Measurements from ENCODE around the gene TGFBR2.

The TGFBR2 gene

GRCh38 chr3:30625541-30626438, 19.4 kb downstream of the TGFBR2 start:
- TF ChIP-seq, protein P1, sequence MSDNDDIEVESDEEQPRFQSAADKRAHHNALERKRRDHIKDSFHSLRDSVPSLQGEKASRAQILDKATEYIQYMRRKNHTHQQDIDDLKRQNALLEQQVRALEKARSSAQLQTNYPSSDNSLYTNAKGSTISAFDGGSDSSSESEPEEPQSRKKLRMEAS (IDR thresholded peaks at IDR 0.05): no peak
- no peak for TF ChIP-seq TCF12 (IDR thresholded peaks at IDR 0.05; ENCODE audit: low read depth)
- TF ChIP-seq NFIC (IDR thresholded peaks at IDR 0.05): no peak
- no peak for TF ChIP-seq CEBPB (IDR thresholded peaks at IDR 0.05)
- TF ChIP-seq RAD21 (IDR thresholded peaks at IDR 0.05; ENCODE audit: low read depth): no peak
- TF ChIP-seq REST (IDR thresholded peaks at IDR 0.05; ENCODE audit: low read depth): 0 out of 2 replicates have a peak, but pooled peaks have one; percentile 5
- TF ChIP-seq YY1 (IDR thresholded peaks at IDR 0.05; ENCODE audit: low read depth): no peak

DNA sequence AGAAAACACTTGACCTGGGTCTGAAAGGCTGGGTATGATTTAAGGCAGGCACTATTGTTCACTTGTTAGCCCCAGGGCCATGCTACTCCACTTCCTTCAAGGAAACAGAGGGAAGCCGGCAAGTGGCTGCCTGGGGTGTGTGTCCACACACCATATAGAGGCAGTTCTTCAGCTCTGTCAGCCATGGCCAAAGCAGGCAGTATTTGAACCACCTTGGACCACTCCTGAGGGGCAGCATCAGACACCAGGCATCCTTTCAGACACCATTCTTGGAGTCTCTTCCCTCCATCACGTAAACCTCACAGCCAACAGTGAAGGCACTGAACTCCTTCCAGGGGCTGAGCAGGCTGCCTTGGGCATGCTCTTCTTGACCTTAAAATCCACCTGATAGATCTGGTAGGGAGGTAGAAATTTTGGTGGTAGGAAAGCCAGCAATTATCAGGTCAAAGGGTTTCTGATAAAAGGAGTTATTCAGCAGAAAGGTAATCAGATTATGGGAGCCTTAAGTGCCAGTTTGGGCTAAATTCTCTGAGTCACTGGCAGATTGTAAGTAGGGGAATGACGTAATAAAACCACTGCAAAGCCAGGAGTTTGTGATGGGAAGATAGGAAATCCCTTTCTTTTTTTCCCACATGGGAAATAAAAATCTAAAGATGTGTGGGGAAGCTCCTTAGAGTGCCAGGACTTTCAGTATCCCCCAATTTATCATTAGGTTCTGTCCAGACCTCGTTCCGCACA, 20.2 kb downstream of the TGFBR2 start:
- TF ChIP-seq CREB1 (IDR thresholded peaks at IDR 0.05; ENCODE audit: low read depth) (no peak), USF1 (IDR thresholded peaks at IDR 0.05) (no peak), ZBTB7A (IDR thresholded peaks at IDR 0.05; ENCODE audit: low read depth) (no peak), YY1 (IDR thresholded peaks at IDR 0.05; ENCODE audit: low read depth) (no peak), CEBPB (IDR thresholded peaks at IDR 0.05) (no peak), EGR1 (IDR thresholded peaks at IDR 0.05) (no peak), NFIC (IDR thresholded peaks at IDR 0.05) (no peak), TCF12 (IDR thresholded peaks at IDR 0.05; ENCODE audit: low read depth) (no peak), TEAD4 (IDR thresholded peaks at IDR 0.05) (no peak), REST (IDR thresholded peaks at IDR 0.05; ENCODE audit: low read depth) (no peak), TAF1 (IDR thresholded peaks at IDR 0.05; ENCODE audit: low read depth) (no peak), RAD21 (IDR thresholded peaks at IDR 0.05; ENCODE audit: low read depth) (no peak), FOXM1 (IDR thresholded peaks at IDR 0.05; ENCODE audit: borderline replicate concordance, low read depth) (no peak)

DNA sequence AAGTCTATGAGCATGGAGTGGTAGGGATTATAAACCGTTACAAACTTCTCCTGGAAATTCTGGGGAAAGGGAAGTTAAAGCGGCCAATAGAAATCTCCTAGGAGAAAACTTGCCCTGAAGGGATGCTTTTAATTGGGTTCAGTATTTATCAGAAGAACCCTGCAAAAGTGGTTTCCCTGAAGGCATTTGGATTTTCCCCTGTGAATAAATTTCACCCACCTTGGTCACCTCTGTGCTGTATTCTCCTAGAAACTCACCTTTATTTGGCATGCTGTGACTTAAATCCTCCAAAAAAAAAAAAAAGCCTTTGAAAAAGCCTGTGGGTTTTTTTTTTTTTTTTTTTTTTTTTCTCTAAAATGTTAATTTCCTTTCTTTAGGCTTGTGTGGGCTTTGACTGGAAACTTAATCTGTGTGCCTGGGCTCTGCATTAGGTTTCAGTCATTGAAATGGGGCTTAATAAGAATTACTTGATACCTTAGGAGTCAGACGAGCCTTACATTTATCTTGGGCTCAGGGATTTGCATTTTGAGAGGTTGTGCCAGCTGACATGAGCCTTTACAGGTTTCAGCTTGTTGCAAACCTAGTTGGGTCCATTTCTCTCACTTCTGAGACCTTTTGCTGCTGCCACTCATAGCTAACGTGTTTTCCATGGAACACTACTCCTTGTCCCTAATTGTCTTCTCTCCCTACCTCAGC, 22.0 kb downstream of the TGFBR2 start:
- no peak for TF ChIP-seq RAD21 (IDR thresholded peaks at IDR 0.05; ENCODE audit: low read depth)
- TF ChIP-seq CEBPB (IDR thresholded peaks at IDR 0.05): no peak
- no peak for TF ChIP-seq EGR1 (IDR thresholded peaks at IDR 0.05)
- no peak for TF ChIP-seq YY1 (IDR thresholded peaks at IDR 0.05; ENCODE audit: low read depth)

GRCh38 chr3:30628901-30629590, 22.6 kb downstream of the TGFBR2 start:
- peak; percentile 21; the same call in 1 of the 2 replicates for TF ChIP-seq RAD21 (IDR thresholded peaks at IDR 0.05; ENCODE audit: low read depth)
- no peak for TF ChIP-seq CREB1 (IDR thresholded peaks at IDR 0.05; ENCODE audit: low read depth)

- TF ChIP-seq TEAD4 (IDR thresholded peaks at IDR 0.05) (no peak), USF1 (IDR thresholded peaks at IDR 0.05) (no peak), EP300 (IDR thresholded peaks at IDR 0.05; ENCODE audit: borderline replicate concordance) (no peak), FOXM1 (IDR thresholded peaks at IDR 0.05; ENCODE audit: borderline replicate concordance, low read depth) (no peak), RAD21 (IDR thresholded peaks at IDR 0.05; ENCODE audit: low read depth) (no peak), CREB1 (IDR thresholded peaks at IDR 0.05; ENCODE audit: low read depth) (no peak), ZBTB7A (IDR thresholded peaks at IDR 0.05; ENCODE audit: low read depth) (no peak)
These were observed 23.3 kb downstream of the TGFBR2 start for GRCh38 chr3:30629746-30630145.
